ENCODE data around the gene HOPX. TPM values are rescaled to one million over a fixed set of nuclear protein-coding genes. Genes with fewer than 3 reads are reported as not detected.

Gene HOPX
- total and polyA plus RNA-seq, 2 experiments from 2014 or later, result not detected

DNA sequence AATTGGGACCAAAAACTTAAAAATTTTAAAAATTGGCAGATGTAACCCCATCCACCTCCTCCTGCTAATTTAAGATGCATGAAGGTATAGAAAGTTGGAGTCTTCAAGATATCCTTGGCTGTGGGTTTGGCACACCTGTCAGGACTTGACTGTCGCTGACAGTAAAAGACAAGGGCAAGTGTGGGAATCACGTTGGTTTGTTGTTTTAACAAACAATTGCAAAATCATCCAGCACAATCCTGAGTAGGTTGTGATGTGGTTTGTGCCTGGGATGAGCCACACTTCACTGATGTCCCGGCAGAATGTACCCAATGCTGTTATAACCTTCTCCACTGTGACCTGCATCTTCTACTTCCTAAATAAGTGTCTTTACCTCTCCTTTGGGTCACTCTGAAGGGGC, 24.0 kb downstream of the HOPX start:
- H3K4me1 Mint-ChIP-seq, result peaks cover 20% of the 10 kb centered on the region
- Histone ChIP-seq H3F3A (replicated peaks; ENCODE audit: low read depth) (no peaks in the 10 kb centered on the region), H3K9me2 (ENCODE audit: insufficient read depth) (no peaks in the 10 kb centered on the region), H3K36me3 (ENCODE audit: insufficient read depth) (no peaks in the 10 kb centered on the region), H3K4me2 (no peak overlapping the region), H3K79me2 (replicated peaks; ENCODE audit: insufficient read depth) (no peaks in the 10 kb centered on the region), H3K27me3 (ENCODE audit: insufficient read depth) (peaks cover 90% of the 10 kb centered on the region), H3K4me1 (ENCODE audit: insufficient read depth) (peaks cover 7% of the 10 kb centered on the region; the same call in 1 of the 2 replicates), H3K4me3 (no peak overlapping the region), H2AFZ (no peak overlapping the region), H4K20me1 (replicated peaks; ENCODE audit: insufficient read depth) (peaks cover 16% of the 10 kb centered on the region), H3K27ac (ENCODE audit: low read depth) (no peak overlapping the region)
- DNase-seq (ENCODE audit: low spot score) (no peak), ATAC-seq (no peak)
- H3K36me3 Mint-ChIP-seq (ENCODE audit: low read depth), result no peaks in the 10 kb centered on the region
- peaks cover 51% of the 10 kb centered on the region for H3K27me3 Mint-ChIP-seq (ENCODE audit: insufficient read depth, low read depth, poor library complexity)
- H3K27ac Mint-ChIP-seq, result no peak overlapping the region
- peaks cover 2% of the 10 kb centered on the region; the same call in 2 of the 3 replicates for H3K9me3 Mint-ChIP-seq
- peak; percentile 6 for TF ChIP-seq EZH2 (IDR thresholded peaks at IDR 0.05; ENCODE audit: low read depth, unreplicated experiment)
- no peak for TF ChIP-seq JUNB (IDR thresholded peaks at IDR 0.05; ENCODE audit: unreplicated experiment)
- peak overlapping the region; percentile 68 for H3K4me3 Mint-ChIP-seq

DNA sequence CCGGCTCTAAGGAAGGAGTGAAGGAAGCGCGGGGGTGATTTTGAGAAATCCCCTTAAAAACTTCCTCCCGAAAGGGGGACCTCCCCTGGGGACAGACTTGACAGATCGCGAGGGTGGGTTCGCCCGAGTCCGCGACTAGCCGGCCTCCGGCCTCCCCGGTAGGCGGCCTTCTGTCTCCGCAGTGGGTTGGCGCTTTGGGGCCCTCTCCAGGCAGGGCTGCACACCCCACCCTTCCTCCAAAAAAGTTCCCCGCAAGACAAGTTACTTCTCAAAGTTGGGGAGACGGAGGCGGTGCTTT, 24.8 kb downstream of the HOPX start:
- H3F3A ChIP-seq (replicated peaks; ENCODE audit: low read depth), result no peaks in the 10 kb centered on the region
- Mint-ChIP-seq H3K4me1 (peaks cover 13% of the 10 kb centered on the region; the same call in 2 of the 3 replicates), H3K27ac (no peak overlapping the region), H3K9me3 (peaks cover 2% of the 10 kb centered on the region; the same call in 2 of the 3 replicates), H3K27me3 (ENCODE audit: insufficient read depth, low read depth, poor library complexity) (peaks cover 52% of the 10 kb centered on the region), H3K36me3 (ENCODE audit: low read depth) (no peaks in the 10 kb centered on the region), H3K4me3 (peak overlapping the region; percentile 68)
- no peaks in the 10 kb centered on the region for H3K9me2 ChIP-seq (ENCODE audit: insufficient read depth)
- ATAC-seq, result peak; percentile 50
- TF ChIP-seq NANOG (IDR thresholded peaks at IDR 0.05; ENCODE audit: borderline replicate concordance) (no peak), EZH2 (IDR thresholded peaks at IDR 0.05; ENCODE audit: low read depth, unreplicated experiment) (peak; percentile 72), EZH2phosphoT487 (IDR thresholded peaks at IDR 0.05; ENCODE audit: unreplicated experiment) (no peak), CREB1 (CRISPR knock-in tag; IDR thresholded peaks at IDR 0.05; ENCODE audit: low read depth) (no peak)
- TF ChIP-seq, protein P1, sequence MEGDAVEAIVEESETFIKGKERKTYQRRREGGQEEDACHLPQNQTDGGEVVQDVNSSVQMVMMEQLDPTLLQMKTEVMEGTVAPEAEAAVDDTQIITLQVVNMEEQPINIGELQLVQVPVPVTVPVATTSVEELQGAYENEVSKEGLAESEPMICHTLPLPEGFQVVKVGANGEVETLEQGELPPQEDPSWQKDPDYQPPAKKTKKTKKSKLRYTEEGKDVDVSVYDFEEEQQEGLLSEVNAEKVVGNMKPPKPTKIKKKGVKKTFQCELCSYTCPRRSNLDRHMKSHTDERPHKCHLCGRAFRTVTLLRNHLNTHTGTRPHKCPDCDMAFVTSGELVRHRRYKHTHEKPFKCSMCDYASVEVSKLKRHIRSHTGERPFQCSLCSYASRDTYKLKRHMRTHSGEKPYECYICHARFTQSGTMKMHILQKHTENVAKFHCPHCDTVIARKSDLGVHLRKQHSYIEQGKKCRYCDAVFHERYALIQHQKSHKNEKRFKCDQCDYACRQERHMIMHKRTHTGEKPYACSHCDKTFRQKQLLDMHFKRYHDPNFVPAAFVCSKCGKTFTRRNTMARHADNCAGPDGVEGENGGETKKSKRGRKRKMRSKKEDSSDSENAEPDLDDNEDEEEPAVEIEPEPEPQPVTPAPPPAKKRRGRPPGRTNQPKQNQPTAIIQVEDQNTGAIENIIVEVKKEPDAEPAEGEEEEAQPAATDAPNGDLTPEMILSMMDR (conservative IDR thresholded peaks at IDR 0.05; ENCODE audit: low read depth in 2 of 2), result peak; percentile 9 to 36; a peak in 3 of 4 replicates
- DNase-seq (ENCODE audit: low spot score), result peak; percentile 49
- peak overlapping the region; percentile 86 for H3K4me2 ChIP-seq
- peaks cover 16% of the 10 kb centered on the region for H4K20me1 ChIP-seq (replicated peaks; ENCODE audit: insufficient read depth)
- peaks cover 99% of the 10 kb centered on the region for H3K27me3 ChIP-seq (ENCODE audit: insufficient read depth)
- peaks cover 6% of the 10 kb centered on the region; the same call in 1 of the 2 replicates for H3K4me1 ChIP-seq (ENCODE audit: insufficient read depth)
- H3K79me2 ChIP-seq (replicated peaks; ENCODE audit: insufficient read depth), result no peaks in the 10 kb centered on the region
- H2AFZ ChIP-seq, result peak overlapping the region; percentile 86
- H3K27ac ChIP-seq (ENCODE audit: low read depth), result no peak overlapping the region
- H3K4me3 ChIP-seq, result peak overlapping the region; percentile 65
- no peaks in the 10 kb centered on the region for H3K36me3 ChIP-seq (ENCODE audit: insufficient read depth)

DNA sequence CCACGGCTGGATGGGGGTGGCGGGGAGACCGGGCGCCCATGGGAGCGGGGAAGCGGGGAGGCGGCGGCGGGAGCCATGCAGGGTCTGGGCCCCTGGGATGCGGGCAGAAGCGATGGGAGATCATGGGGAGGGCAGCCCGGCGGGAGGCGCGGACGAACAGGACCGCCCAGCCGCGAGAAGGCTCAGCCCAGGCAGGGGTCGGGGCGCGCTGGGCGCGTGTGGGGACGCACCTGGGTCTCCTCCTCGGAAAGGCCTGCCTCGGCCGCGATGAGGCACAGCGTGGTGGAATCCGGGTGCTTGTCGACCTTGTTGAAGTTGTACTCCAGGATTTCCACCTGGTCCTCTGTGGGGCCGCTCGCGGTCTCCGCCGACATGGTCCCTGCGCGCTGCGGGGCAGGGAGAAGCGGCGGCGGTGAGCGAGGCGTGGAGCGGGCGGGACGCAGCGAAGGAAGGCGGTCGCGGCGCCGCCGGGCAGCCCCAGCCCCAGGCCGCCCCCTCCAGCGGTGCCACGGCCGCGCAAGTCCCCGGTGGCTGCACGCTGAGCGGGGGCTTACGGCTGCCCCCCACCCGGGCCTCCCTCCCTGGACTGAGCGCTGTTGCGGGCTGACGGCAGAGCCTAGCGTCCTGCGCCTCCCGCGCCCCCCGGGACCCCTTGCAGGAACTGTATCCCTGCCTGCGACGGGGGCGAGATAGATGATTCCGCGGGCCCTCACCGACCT, 25.3 kb downstream of the HOPX start:
- Histone ChIP-seq H3K4me3 (peak overlapping the region; percentile 65), H2AFZ (peak overlapping the region; percentile 86), H3K27ac (ENCODE audit: low read depth) (no peak overlapping the region), H3K9me2 (ENCODE audit: insufficient read depth) (no peaks in the 10 kb centered on the region), H3K79me2 (replicated peaks; ENCODE audit: insufficient read depth) (no peaks in the 10 kb centered on the region), H3K4me1 (ENCODE audit: insufficient read depth) (peaks cover 6% of the 10 kb centered on the region; the same call in 1 of the 2 replicates), H3F3A (replicated peaks; ENCODE audit: low read depth) (no peaks in the 10 kb centered on the region), H3K36me3 (ENCODE audit: insufficient read depth) (no peaks in the 10 kb centered on the region), H4K20me1 (replicated peaks; ENCODE audit: insufficient read depth) (peaks cover 16% of the 10 kb centered on the region), H3K27me3 (ENCODE audit: insufficient read depth) (peaks cover 100% of the 10 kb centered on the region), H3K4me2 (peak overlapping the region; percentile 86)
- peak; percentile 33 for TF ChIP-seq EZH2 (IDR thresholded peaks at IDR 0.05; ENCODE audit: low read depth, unreplicated experiment)
- no peak for TF ChIP-seq POLR2AphosphoS5 (IDR thresholded peaks at IDR 0.05; ENCODE audit: low read depth)
- TF ChIP-seq EZH2phosphoT487 (IDR thresholded peaks at IDR 0.05; ENCODE audit: unreplicated experiment), result peak; percentile 75
- TF ChIP-seq JUNB (IDR thresholded peaks at IDR 0.05; ENCODE audit: unreplicated experiment), result no peak
- no peak for TF ChIP-seq CREB1 (CRISPR knock-in tag; IDR thresholded peaks at IDR 0.05; ENCODE audit: low read depth)
- TF ChIP-seq, protein P1 (conservative IDR thresholded peaks at IDR 0.05; ENCODE audit: low read depth in 2 of 2), result no peak
- TF ChIP-seq, protein P2, sequence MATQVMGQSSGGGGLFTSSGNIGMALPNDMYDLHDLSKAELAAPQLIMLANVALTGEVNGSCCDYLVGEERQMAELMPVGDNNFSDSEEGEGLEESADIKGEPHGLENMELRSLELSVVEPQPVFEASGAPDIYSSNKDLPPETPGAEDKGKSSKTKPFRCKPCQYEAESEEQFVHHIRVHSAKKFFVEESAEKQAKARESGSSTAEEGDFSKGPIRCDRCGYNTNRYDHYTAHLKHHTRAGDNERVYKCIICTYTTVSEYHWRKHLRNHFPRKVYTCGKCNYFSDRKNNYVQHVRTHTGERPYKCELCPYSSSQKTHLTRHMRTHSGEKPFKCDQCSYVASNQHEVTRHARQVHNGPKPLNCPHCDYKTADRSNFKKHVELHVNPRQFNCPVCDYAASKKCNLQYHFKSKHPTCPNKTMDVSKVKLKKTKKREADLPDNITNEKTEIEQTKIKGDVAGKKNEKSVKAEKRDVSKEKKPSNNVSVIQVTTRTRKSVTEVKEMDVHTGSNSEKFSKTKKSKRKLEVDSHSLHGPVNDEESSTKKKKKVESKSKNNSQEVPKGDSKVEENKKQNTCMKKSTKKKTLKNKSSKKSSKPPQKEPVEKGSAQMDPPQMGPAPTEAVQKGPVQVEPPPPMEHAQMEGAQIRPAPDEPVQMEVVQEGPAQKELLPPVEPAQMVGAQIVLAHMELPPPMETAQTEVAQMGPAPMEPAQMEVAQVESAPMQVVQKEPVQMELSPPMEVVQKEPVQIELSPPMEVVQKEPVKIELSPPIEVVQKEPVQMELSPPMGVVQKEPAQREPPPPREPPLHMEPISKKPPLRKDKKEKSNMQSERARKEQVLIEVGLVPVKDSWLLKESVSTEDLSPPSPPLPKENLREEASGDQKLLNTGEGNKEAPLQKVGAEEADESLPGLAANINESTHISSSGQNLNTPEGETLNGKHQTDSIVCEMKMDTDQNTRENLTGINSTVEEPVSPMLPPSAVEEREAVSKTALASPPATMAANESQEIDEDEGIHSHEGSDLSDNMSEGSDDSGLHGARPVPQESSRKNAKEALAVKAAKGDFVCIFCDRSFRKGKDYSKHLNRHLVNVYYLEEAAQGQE (IDR thresholded peaks at IDR 0.05; ENCODE audit: unreplicated experiment), result no peak
- no peak for TF ChIP-seq STAT1 (IDR thresholded peaks at IDR 0.05; ENCODE audit: unreplicated experiment)
- TF ChIP-seq NANOG (IDR thresholded peaks at IDR 0.05; ENCODE audit: borderline replicate concordance), result no peak
- H3K27me3 Mint-ChIP-seq (ENCODE audit: insufficient read depth, low read depth, poor library complexity), result peaks cover 52% of the 10 kb centered on the region
- H3K9me3 Mint-ChIP-seq, result peaks cover 2% of the 10 kb centered on the region; the same call in 2 of the 3 replicates
- DNase-seq (ENCODE audit: low spot score) (peak; percentile 33), ATAC-seq (peak; percentile 62)
- peak overlapping the region; percentile 90 for H3K4me3 Mint-ChIP-seq
- H3K27ac Mint-ChIP-seq, result no peak overlapping the region
- H3K4me1 Mint-ChIP-seq, result peaks cover 13% of the 10 kb centered on the region; the same call in 2 of the 3 replicates
- H3K36me3 Mint-ChIP-seq (ENCODE audit: low read depth), result no peaks in the 10 kb centered on the region
